Measurements from ENCODE around the gene EML4. TPM values are rescaled to one million over a fixed set of nuclear protein-coding genes. Genes with fewer than 3 reads are reported as not detected.

EML4 gene
- total RNA-seq, 4 donors from 2014 or later, result 14.5 to 23.2 (median 17.8) TPM

DNA sequence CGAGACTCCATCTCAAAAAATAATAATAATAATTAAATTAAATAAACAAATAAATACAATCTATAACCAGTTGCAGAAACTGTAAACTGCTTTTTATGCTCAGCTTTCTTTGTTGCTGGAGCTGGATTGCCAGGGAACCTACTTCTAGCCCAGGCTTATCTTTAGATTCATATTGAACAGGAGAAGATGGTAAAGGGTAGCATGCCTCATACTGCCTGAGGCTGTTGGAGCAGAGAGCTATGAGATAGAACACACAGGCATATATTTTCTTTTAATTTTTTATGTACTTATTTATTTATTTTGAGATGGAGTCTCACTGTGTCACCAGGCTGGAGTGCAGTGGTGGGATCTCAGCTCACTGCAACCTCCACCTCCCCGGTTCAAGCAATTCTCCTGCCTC, 28.7 kb upstream of the EML4 start:
- H3K4me1 ChIP-seq, result peaks cover 46 to 66% (median 59%) of the 10 kb centered on the region in 4 donors

DNA sequence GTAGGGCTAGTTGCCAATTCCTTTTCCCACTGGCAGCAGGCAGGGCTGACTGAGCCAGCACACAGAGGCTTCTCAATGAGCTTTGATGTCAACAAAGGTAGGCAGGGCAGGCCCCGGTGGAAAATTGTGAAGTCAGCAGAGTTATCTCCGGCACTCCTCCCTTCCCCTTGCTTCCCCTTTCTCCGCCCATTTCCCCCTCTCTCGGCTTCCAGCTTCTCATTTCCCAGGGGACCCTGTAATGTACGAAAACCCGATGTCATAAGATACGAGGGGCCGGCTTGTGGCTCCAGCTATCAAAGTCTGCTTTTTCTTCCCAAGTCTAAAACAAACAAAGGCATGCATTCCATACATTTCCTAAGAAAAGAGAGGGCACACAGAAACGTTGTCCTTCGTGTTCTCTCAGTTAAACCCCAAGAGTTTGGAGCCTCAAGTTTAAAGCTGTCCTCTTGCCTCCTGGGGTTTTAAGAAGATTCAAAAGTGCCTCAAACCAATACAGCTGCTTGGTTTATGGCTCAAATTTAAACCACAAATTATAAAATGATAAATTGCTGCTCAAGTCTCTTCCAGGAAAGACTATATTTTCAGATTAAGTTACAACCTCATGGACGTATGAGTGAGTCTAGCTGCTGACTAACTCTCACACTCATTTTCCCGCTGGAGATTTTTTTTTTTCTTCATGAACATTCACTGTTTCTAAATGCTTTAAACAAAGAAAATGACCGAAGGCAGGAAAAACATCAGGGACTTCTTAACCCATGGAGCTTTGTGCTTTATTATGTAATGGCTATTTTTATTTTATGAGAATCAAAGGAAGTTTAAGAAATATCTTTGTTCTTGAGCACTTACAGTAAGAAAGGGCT, 27.2 kb upstream of the EML4 start:
- TF ChIP-seq POLR2AphosphoS5 (IDR thresholded peaks at IDR 0.05), result peak in 1 of 2 donors; percentile 23
- TF ChIP-seq EP300 (IDR thresholded peaks at IDR 0.05), result no peak
- no peak for TF ChIP-seq POLR2A (IDR thresholded peaks at IDR 0.05; ENCODE audit: low read depth)
- TF ChIP-seq, protein P1, sequence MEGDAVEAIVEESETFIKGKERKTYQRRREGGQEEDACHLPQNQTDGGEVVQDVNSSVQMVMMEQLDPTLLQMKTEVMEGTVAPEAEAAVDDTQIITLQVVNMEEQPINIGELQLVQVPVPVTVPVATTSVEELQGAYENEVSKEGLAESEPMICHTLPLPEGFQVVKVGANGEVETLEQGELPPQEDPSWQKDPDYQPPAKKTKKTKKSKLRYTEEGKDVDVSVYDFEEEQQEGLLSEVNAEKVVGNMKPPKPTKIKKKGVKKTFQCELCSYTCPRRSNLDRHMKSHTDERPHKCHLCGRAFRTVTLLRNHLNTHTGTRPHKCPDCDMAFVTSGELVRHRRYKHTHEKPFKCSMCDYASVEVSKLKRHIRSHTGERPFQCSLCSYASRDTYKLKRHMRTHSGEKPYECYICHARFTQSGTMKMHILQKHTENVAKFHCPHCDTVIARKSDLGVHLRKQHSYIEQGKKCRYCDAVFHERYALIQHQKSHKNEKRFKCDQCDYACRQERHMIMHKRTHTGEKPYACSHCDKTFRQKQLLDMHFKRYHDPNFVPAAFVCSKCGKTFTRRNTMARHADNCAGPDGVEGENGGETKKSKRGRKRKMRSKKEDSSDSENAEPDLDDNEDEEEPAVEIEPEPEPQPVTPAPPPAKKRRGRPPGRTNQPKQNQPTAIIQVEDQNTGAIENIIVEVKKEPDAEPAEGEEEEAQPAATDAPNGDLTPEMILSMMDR (IDR thresholded peaks at IDR 0.05), result no peak
- WGBS, result 8% methylated on average over 13 of the region's 13 CpGs
- intact Hi-C loops (cut with DNase I), result no loop called here
- Histone ChIP-seq H3K4me1 (peaks cover 42 to 62% (median 51%) of the 10 kb centered on the region in 4 donors), H3K27ac (replicated peaks in 1 of 4) (peak overlapping the region; percentile 54 to 72 (median 66)), H3K9me3 (no peaks in the 10 kb centered on the region), H3K36me3 (no peaks in the 10 kb centered on the region), H3K27me3 (no peaks in the 10 kb centered on the region), H3K4me3 (peak overlapping the region; percentile 19 to 43 (median 28))
- no peak for DNase-seq (ENCODE audit: extremely low spot score)

More for the DNA sequence above, 28.7 kb upstream of the EML4 start:
- Histone ChIP-seq H3K27ac (replicated peaks in 1 of 4) (peak overlapping the region in 2 of 4 donors; percentile 54 to 63), H3K9me3 (no peaks in the 10 kb centered on the region), H3K4me3 (no peak overlapping the region), H3K27me3 (no peaks in the 10 kb centered on the region), H3K36me3 (no peaks in the 10 kb centered on the region)
- TF ChIP-seq, protein P1 (IDR thresholded peaks at IDR 0.05), result no peak
- TF ChIP-seq POLR2AphosphoS5 (IDR thresholded peaks at IDR 0.05) (no peak), POLR2A (IDR thresholded peaks at IDR 0.05; ENCODE audit: low read depth) (no peak), EP300 (IDR thresholded peaks at IDR 0.05) (no peak)
- 97% methylated on average over 2 of the region's 2 CpGs for WGBS
- peak; percentile 2 for DNase-seq (ENCODE audit: extremely low spot score)
- intact Hi-C loops (cut with DNase I), result no loop called here

DNA sequence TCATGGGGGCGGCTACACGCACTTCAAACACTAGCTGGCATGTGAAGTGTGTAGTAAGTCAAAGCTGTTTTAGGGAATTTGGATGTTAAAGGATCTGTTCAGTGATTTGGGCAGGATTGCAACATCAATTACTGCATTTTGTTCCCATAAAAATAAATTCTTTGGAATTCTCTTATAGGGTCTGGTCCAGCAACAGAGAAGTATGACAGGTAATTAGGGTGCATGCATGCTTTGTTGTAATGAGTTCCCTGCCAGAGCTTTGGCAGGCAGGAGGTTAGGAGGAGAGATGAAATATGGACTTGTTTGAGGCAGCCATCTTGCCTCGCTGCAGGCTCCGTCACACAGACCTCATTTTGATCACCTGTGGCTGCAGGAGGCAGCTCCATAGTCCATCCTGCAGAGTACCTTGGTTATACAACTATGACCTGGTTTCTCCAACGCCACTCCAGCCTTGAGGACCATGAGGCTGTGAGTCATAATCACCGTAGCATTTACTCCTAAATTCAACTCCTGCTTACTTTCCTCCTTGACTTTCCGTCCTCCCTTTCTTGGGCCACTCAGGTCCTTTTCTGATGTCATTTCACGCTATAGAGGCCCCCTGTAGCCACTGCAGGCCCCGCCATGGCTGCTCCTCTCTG, 26.5 kb upstream of the EML4 start:
- no peaks in the 10 kb centered on the region for H3K27me3 ChIP-seq

DNA sequence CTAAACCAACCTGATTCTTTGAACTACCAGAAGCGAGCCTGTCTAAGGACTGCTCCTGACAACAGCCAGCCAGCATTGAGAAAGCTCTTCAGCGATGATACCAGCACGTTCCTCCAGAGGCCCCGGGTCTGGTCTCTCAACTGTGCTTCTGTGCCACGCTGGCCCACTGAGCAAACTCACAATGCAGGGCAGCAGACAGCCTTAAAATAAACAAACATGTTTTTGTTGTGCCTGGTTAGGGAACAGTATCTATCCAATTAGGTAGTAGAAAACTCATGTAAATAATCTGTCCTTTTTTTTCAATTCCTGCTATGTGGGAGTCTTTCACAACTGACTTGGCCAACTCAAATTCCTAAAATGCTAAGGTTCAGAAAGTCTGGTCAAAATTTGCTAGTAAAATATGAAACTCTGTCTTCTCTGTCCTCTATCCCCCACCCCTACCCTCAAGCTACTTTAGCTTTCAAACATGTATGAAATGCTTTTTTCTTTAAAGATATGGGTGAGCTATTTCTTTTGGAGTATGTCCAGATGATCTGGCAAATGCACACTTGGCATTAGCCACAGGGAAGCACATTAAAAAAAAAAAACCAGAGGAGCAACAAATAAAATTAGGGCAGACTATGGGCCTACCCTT, 21.4 kb upstream of the EML4 start:
- Histone ChIP-seq H3K4me3 (no peak overlapping the region), H3K27ac (replicated peaks in 1 of 4) (no peak overlapping the region), H3K4me1 (peaks cover 3 to 13% (median 11%) of the 10 kb centered on the region in 4 donors), H3K36me3 (no peaks in the 10 kb centered on the region), H3K9me3 (no peaks in the 10 kb centered on the region), H3K27me3 (no peaks in the 10 kb centered on the region)
- 80% methylated on average over 5 of the region's 5 CpGs for WGBS
- no peak for DNase-seq (ENCODE audit: extremely low spot score)
- TF ChIP-seq, protein P1 (IDR thresholded peaks at IDR 0.05), result no peak
- TF ChIP-seq POLR2AphosphoS5 (IDR thresholded peaks at IDR 0.05) (no peak), POLR2A (IDR thresholded peaks at IDR 0.05; ENCODE audit: low read depth) (no peak), EP300 (IDR thresholded peaks at IDR 0.05) (no peak)
- intact Hi-C loops (cut with DNase I), result no loop called here

More for the DNA sequence above, 26.5 kb upstream of the EML4 start:
- 77% methylated on average over 9 of the region's 9 CpGs for WGBS
- H3K4me3 ChIP-seq, result no peak overlapping the region
- H3K36me3 ChIP-seq, result no peaks in the 10 kb centered on the region
- DNase-seq (ENCODE audit: extremely low spot score), result no peak
- H3K9me3 ChIP-seq, result no peaks in the 10 kb centered on the region
- H3K27ac ChIP-seq (replicated peaks in 1 of 4), result peak overlapping the region; percentile 54 to 72 (median 66)
- intact Hi-C loops (cut with DNase I), result no loop called here
- peaks cover 42 to 56% (median 46%) of the 10 kb centered on the region in 4 donors for H3K4me1 ChIP-seq
- TF ChIP-seq EP300 (IDR thresholded peaks at IDR 0.05) (no peak), POLR2A (IDR thresholded peaks at IDR 0.05; ENCODE audit: low read depth) (no peak), POLR2AphosphoS5 (IDR thresholded peaks at IDR 0.05) (no peak)
- TF ChIP-seq, protein P1 (IDR thresholded peaks at IDR 0.05), result no peak
